ENCODE results near the gene DGKB.

- no peak for TF ChIP-seq CTCF (IDR thresholded peaks at IDR 0.05)
- no peak for TF ChIP-seq POLR2A (IDR thresholded peaks at IDR 0.05)
Observed at GRCh38 chr7:14380881-14381280, 521.7 kb downstream of the DGKB start.

All from adrenal gland (tissue), 5 donors.